T-helper 17 cell (primary cell): ENCODE results near the gene GLT8D2. TPM values are rescaled to one million over a fixed set of nuclear protein-coding genes. Genes with fewer than 3 reads are reported as not detected.

Experiments
- ATAC-seq: fragments of 150-1000 bp; cut with Tn5 transposase; 2 replicates; pipeline ENCODE4 v1.10.0; 2021; ENCODE audit warnings: mild to moderate bottlenecking, moderate library complexity
- DNase-seq, 3 donors: peaks; one replicate each; pipeline versions ENCODE4 v3.0.0 to v3.0.0-alpha.2; 2020 to 2021
- H3K9me3 ChIP-seq: one replicate; pipeline ENCODE4 v1.7.0; 2013; ENCODE audit warnings: low read length, mild to moderate bottlenecking; ENCODE audit not compliant: control insufficient read depth, poor library complexity, severe bottlenecking
- H3K27ac Mint-ChIP-seq: one replicate; pipeline ENCODE4 v1.8.0; 2022; ENCODE audit warnings: mild to moderate bottlenecking, moderate library complexity, mixed read lengths
- H3K27me3 Mint-ChIP-seq: one replicate; pipeline ENCODE4 v1.8.0; 2022; ENCODE audit warnings: mixed read lengths
- H3K36me3 Mint-ChIP-seq: one replicate; pipeline ENCODE4 v1.8.0; 2022; ENCODE audit warnings: low read depth, mixed read lengths
- H3K4me1 Mint-ChIP-seq: one replicate; pipeline ENCODE4 v1.8.0; 2022; ENCODE audit warnings: mild to moderate bottlenecking, mixed read lengths
- H3K4me3 Mint-ChIP-seq: one replicate; pipeline ENCODE4 v1.8.0; 2022; ENCODE audit warnings: mild to moderate bottlenecking, moderate library complexity, mixed read lengths
- total RNA-seq, 4 donors: library from RNA in 2 of 4; stranded (reverse) in 2 of 4; gene quantifications; one replicate each; pipeline ENCODE4 v1.2.3 and lab custom pipeline; 2022 to 2026

The GLT8D2 gene, protein sequence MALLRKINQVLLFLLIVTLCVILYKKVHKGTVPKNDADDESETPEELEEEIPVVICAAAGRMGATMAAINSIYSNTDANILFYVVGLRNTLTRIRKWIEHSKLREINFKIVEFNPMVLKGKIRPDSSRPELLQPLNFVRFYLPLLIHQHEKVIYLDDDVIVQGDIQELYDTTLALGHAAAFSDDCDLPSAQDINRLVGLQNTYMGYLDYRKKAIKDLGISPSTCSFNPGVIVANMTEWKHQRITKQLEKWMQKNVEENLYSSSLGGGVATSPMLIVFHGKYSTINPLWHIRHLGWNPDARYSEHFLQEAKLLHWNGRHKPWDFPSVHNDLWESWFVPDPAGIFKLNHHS
- total RNA-seq: not detected
- total RNA-seq (lab: John Stamatoyannopoulos, UW): 0.08 to 0.23 reads per million in 2 donors

GRCh38 chr12:104049903-104050356, at the start of gene GLT8D2:
TSS of gene GLT8D2 (minus strand) at chr12:104050187. CDS start at chr12:104019648, 30,539 bp downstream.
- DNase-seq (no peak), ATAC-seq (no peak)
- H3K4me1 Mint-ChIP-seq: peaks cover 7% of the 10 kb centered on the region
- no peaks in the 10 kb centered on the region for H3K9me3 ChIP-seq
- H3K27me3 Mint-ChIP-seq: peaks cover 43% of the 10 kb centered on the region
- H3K36me3 Mint-ChIP-seq: no peaks in the 10 kb centered on the region
- H3K27ac Mint-ChIP-seq: no peak within 1 kb of the TSS
- no peak within 1 kb of the TSS for H3K4me3 Mint-ChIP-seq

DNA sequence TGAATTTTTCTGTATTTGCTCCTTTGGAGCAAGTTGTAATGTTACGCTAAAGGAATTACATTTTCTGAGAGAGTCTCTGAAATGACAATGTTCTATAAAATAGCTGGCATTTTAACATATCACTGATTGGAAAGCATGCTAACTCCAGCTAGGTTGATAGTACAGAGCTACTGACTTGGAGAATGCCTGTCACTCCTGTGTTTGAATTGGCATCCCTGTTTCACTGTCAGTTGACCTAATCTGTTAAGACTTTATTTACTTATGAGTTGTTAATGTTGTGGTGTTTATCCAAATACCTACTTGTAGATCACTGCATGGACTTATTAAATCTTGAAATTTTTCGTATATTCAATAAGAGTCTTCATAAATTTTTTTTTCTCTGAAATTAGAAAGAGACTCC, 48.0 kb upstream of the GLT8D2 start:
- no peak for ATAC-seq
- Mint-ChIP-seq H3K27me3 (no peaks in the 10 kb centered on the region), H3K4me1 (peaks cover 6% of the 10 kb centered on the region), H3K27ac (no peak overlapping the region), H3K4me3 (no peak overlapping the region), H3K36me3 (peaks cover 2% of the 10 kb centered on the region)
- no peak for DNase-seq
- no peaks in the 10 kb centered on the region for H3K9me3 ChIP-seq

- DNase-seq: no peak
- Mint-ChIP-seq H3K36me3 (peaks cover 2% of the 10 kb centered on the region), H3K4me3 (no peak overlapping the region), H3K4me1 (peaks cover 9% of the 10 kb centered on the region), H3K27ac (no peak overlapping the region), H3K27me3 (no peaks in the 10 kb centered on the region)
- no peak for ATAC-seq
- H3K9me3 ChIP-seq: no peaks in the 10 kb centered on the region
Observed at GRCh38 chr12:104095289-104095688, 45.3 kb upstream of the GLT8D2 start.

- Mint-ChIP-seq H3K27me3 (no peaks in the 10 kb centered on the region), H3K36me3 (peaks cover 2% of the 10 kb centered on the region), H3K27ac (no peak overlapping the region), H3K4me3 (no peak overlapping the region), H3K4me1 (peaks cover 9% of the 10 kb centered on the region)
- DNase-seq (no peak), ATAC-seq (no peak)
- no peaks in the 10 kb centered on the region for H3K9me3 ChIP-seq
Observed at GRCh38 chr12:104094284-104094683, 44.3 kb upstream of the GLT8D2 start.

GRCh38 chr12:104091136-104091535, 41.1 kb upstream of the GLT8D2 start:
- H3K27me3 Mint-ChIP-seq: no peaks in the 10 kb centered on the region

GRCh38 chr12:104090685-104091084, 40.7 kb upstream of the GLT8D2 start:
- Mint-ChIP-seq H3K4me3 (no peak overlapping the region), H3K27me3 (no peaks in the 10 kb centered on the region), H3K36me3 (peaks cover 2% of the 10 kb centered on the region), H3K27ac (no peak overlapping the region), H3K4me1 (peaks cover 9% of the 10 kb centered on the region)
- DNase-seq: no peak
- ATAC-seq: no peak
- no peaks in the 10 kb centered on the region for H3K9me3 ChIP-seq

More at GRCh38 chr12:104091136-104091535, 41.1 kb upstream of the GLT8D2 start:
- Mint-ChIP-seq H3K4me3 (no peak overlapping the region), H3K27ac (no peak overlapping the region), H3K36me3 (peaks cover 2% of the 10 kb centered on the region), H3K4me1 (peaks cover 9% of the 10 kb centered on the region)
- no peaks in the 10 kb centered on the region for H3K9me3 ChIP-seq
- ATAC-seq (no peak), DNase-seq (no peak)

- Mint-ChIP-seq H3K36me3 (peaks cover 14% of the 10 kb centered on the region), H3K4me1 (peaks cover 16% of the 10 kb centered on the region), H3K4me3 (no peak overlapping the region), H3K27ac (peak overlapping the region; percentile 89), H3K27me3 (no peaks in the 10 kb centered on the region)
- no peaks in the 10 kb centered on the region for H3K9me3 ChIP-seq
- DNase-seq (no peak), ATAC-seq (no peak)
Observed at GRCh38 chr12:104083769-104084475, 33.9 kb upstream of the GLT8D2 start.

- Mint-ChIP-seq H3K4me3 (no peak overlapping the region), H3K36me3 (peaks cover 22% of the 10 kb centered on the region), H3K27ac (no peak overlapping the region), H3K4me1 (peaks cover 25% of the 10 kb centered on the region), H3K27me3 (no peaks in the 10 kb centered on the region)
- no peaks in the 10 kb centered on the region for H3K9me3 ChIP-seq
- ATAC-seq: no peak
- DNase-seq: no peak
Observed at GRCh38 chr12:104080764-104081163, 30.8 kb upstream of the GLT8D2 start.

GRCh38 chr12:104079024-104079423, 29.0 kb upstream of the GLT8D2 start:
- Mint-ChIP-seq H3K36me3 (peaks cover 14% of the 10 kb centered on the region), H3K27ac (no peak overlapping the region), H3K4me1 (peaks cover 21% of the 10 kb centered on the region), H3K27me3 (no peaks in the 10 kb centered on the region), H3K4me3 (no peak overlapping the region)
- DNase-seq: no peak
- no peaks in the 10 kb centered on the region for H3K9me3 ChIP-seq
- no peak for ATAC-seq

DNA sequence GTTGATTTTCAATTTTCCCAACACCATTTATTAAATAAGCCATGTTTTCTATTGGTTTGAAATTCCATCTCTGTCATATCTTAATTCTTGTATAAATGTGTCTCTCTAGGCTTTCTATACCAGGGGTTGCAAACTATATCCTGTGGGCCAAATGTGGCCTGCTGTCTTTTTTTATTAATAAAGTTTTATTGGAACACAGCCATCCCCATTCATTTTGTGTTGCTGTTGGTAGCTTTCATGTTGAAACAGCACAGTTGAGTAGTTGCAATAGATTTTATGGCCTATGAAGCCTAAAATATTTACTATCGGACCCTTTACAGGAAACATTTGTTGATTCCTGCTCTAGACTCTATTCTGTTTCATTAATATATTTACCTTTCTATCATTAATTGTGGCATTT, 23.7 kb upstream of the GLT8D2 start:
- no peak for DNase-seq
- Mint-ChIP-seq H3K4me3 (no peak overlapping the region), H3K4me1 (peaks cover 20% of the 10 kb centered on the region), H3K27ac (no peak overlapping the region), H3K27me3 (no peaks in the 10 kb centered on the region), H3K36me3 (peaks cover 13% of the 10 kb centered on the region)
- no peak for ATAC-seq
- no peaks in the 10 kb centered on the region for H3K9me3 ChIP-seq

DNA sequence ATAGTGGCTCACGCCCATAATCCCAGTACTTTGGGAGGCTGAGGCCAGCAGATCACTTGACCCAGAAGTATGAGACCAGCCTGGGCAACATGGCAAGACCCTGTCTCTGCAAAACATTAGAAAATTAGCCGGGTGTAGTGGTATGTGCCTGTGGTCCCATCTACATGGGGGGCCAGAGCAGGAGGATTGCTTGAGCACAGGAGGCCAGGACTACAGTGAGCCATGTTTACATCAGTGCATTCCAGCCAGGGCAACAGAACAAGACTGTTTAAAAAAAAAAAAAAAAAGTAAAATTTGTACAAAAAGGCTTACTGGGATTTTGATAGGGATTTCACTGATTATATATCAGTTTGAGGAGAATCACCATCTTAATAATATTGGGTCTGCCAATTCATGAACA, 22.1 kb upstream of the GLT8D2 start:
- H3K36me3 Mint-ChIP-seq: peaks cover 10% of the 10 kb centered on the region

DNA sequence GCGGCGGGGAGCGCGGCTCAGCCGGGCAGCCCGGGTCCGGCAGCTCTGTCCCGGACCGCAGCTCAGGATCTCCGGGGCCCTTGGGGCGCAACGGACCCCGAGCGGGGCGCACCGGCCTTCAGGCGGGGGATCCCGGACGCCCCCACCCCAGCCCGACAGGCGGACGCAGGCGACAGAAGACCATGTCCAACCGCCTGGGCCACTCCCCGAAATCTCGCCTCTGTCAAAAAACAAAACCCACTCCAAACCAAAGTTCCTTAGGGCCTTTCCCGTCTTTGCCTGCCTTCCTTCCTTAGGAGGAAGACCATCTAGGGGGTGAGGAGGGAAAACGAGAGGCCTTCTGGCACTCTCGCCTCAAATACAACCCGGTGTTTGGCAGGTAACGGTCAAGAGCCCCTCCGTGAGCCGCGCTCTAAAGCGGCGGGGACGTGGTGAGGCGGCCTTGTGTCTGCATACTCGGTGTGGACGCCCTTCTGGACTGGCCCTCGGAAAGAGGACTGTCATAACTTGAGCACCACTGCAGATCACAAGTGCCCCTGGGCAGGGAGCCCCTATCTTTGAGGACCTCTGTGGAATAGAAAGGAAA, 14.9 kb upstream of the GLT8D2 start:
- peaks cover 8% of the 10 kb centered on the region for H3K27me3 Mint-ChIP-seq
- H3K4me3 Mint-ChIP-seq: peak overlapping the region; percentile 94
- DNase-seq (no peak), ATAC-seq (no peak)
- H3K4me1 Mint-ChIP-seq: peaks cover 24% of the 10 kb centered on the region
- no peaks in the 10 kb centered on the region for H3K9me3 ChIP-seq
- peaks cover 5% of the 10 kb centered on the region for H3K36me3 Mint-ChIP-seq
- H3K27ac Mint-ChIP-seq: peak overlapping the region; percentile 45

More for the DNA sequence above, 22.1 kb upstream of the GLT8D2 start:
- Mint-ChIP-seq H3K27me3 (no peaks in the 10 kb centered on the region), H3K27ac (no peak overlapping the region), H3K4me3 (no peak overlapping the region), H3K4me1 (peaks cover 30% of the 10 kb centered on the region)
- no peak for ATAC-seq
- H3K9me3 ChIP-seq: no peaks in the 10 kb centered on the region
- no peak for DNase-seq
